COR-L47 (cell line): ENCODE measurements around the gene MRPL40.

Experiments used
- DNase-seq: peaks from one replicate; lab custom pipeline; 2025; lab: John Stamatoyannopoulos, UW

Gene MRPL40

GRCh38 chr22:19463008-19463407, 30.7 kb downstream of the MRPL40 start:
- no peak for DNase-seq

DNA sequence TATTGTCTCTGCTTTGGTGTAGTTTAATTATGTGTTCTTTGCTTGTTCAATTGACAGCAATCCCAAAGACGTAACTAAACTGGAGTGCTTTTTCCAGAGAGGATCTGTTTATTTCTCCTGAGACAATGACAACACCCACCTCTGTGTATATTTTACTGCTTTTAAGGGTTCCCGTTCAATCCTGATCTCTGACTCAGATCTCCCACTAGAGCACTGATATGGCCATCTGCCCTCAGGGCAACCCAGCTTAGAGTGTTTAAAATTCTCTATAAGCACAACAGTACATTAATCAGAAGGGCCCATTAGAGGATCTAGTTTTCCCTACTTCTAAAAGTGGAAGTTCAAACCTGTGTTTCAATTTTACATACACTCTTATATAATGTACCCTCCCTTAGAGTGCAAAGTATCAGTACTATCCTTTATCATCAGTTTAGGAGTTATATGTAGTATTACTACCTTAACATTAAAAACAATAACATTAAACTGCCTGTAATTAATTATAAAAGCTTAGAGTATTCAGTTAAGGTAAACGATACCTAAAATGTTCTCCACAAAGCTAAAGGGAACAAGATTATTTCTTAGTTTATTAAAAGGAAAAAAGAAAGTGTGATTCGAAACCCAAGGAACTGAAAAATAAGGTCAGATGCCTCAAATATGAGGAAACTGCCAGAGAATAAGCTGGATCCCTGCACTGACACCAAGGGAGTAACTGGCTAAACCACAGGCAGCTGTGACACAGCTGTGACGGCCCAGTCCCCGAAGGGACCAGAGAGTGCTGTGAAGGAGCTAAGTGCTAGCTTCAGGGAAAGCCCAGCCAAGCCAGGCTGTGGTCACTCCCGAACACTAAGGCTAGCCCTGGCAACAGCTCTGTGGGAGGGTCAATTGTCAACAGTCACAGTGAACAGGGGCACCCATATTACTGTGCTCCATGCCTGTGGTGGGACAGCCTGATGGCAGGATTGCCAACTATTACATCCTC, 31.4 kb downstream of the MRPL40 start:
- no peak for DNase-seq

- no peak for DNase-seq
Observed at GRCh38 chr22:19464546-19464945, 32.2 kb downstream of the MRPL40 start.

DNA sequence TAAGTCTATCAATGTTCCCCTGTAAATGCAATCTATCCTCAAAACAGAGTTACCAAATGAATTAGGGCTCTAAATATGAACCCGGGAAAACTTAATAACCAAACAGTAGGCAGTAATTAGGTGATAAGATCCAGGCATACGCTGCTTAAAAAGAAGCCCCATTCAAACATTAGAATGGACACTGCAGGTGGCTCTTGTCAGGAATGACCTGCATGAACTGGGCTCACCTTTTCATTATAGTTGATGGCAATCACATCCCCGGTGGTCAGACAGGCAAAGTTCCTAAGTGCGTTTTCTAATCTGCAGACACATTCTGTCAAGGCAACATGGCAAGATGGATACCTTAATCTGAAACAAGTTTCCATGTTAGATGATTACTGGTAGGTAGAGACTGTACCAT, 32.6 kb downstream of the MRPL40 start:
- no peak for DNase-seq

- DNase-seq = no peak
Observed at GRCh38 chr22:19466126-19466716, 33.9 kb downstream of the MRPL40 start.

GRCh38 chr22:19466848-19467752, 34.8 kb downstream of the MRPL40 start:
- DNase-seq = no peak

GRCh38 chr22:19467912-19468311, 35.6 kb downstream of the MRPL40 start:
- no peak for DNase-seq

GRCh38 chr22:19469421-19469820, 37.1 kb downstream of the MRPL40 start:
- DNase-seq = no peak

- DNase-seq = no peak
Observed at GRCh38 chr22:19470010-19470409, 37.7 kb downstream of the MRPL40 start.

GRCh38 chr22:19471572-19471971, 39.2 kb downstream of the MRPL40 start:
- no peak for DNase-seq

DNA sequence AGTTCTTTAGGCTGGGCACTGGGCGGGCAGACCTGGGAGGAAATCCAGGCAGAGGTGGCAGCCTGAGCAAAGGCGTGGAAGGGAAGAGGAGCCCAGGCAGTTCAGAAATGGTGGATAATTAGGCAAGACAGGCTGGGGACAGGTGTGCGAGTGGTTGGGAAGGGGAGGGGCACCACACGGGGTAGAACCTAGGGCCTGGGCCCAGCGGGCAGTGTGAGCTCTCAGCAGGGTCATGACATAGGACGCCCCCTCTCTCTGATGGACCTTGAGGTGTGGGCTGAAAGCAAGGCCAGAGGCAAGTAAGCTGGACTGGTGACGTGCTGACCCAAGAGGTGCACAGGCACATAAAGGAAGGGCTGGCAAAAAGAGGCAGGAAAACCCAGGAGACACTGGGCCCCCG, 39.9 kb downstream of the MRPL40 start:
- no peak for DNase-seq

DNA sequence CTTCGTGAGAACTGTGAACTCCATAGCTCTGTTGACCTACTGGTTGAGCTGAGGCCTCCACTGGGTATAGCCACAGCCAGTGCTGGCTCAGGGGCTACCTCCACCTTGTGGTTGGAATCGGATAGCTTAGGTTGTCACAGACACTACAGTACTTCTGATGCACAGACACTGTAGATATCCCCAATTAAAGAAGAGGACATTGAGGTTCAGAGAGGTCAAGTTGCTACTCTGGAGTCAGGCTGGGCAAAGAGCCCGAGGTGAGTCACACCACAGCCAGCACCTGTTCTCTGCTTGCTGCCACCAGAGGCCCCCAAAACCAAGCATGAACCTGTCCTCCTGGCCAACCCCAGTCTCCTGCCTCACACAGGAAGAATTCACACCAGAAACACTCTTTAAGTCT, 41.2 kb downstream of the MRPL40 start:
- DNase-seq = no peak

- DNase-seq = no peak
Observed at GRCh38 chr22:19476023-19476422, 43.7 kb downstream of the MRPL40 start.

GRCh38 chr22:19477321-19478044, 45.1 kb downstream of the MRPL40 start:
- DNase-seq = no peak

DNA sequence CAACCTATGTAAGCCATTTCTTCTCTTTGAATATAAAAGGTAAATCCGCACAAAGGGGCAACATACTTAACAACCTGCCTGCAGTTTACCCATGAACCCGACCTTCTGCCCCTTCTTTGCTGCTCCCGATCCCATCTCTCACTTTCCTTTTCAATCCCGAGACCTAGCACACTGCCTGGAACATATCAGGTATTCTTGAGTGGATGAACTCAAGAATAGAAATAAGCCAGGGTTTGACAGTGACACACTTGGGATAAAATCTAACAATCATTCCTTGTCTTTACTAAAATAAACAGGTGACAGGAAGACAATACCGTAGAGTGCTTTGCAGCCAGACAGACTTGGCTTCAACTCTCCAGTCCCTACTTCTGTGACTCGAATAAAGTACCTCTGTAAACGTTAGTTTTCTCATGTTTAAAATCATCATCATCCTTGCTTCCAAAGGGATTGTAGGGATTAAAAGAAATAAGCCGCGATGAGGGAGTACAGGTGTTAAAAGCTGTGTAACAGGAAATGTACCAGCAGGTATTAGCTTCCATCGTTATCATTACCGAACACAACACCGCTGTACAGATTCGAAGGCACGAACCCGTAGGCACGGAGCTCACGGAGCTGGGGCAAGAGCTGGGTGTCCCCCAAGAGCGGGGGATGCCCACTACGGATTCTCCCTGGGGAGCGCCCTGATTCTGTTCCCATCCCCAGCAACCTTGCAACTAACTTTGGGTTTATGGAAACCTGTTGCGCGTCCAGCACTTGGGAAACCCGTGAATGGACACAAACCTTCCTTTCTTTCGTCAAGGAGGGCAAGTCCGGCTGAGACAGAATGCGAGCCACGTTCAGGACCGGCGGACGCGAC, 45.9 kb downstream of the MRPL40 start:
- no peak for DNase-seq

- DNase-seq = peak; percentile 75
Observed at GRCh38 chr22:19478901-19479354, 46.6 kb downstream of the MRPL40 start, which contains the start of gene UFD1. Gene UFD1, minus strand, starts transcription at chr22:19479193. Its CDS starts 108 bp downstream, at chr22:19479085.

DNA sequence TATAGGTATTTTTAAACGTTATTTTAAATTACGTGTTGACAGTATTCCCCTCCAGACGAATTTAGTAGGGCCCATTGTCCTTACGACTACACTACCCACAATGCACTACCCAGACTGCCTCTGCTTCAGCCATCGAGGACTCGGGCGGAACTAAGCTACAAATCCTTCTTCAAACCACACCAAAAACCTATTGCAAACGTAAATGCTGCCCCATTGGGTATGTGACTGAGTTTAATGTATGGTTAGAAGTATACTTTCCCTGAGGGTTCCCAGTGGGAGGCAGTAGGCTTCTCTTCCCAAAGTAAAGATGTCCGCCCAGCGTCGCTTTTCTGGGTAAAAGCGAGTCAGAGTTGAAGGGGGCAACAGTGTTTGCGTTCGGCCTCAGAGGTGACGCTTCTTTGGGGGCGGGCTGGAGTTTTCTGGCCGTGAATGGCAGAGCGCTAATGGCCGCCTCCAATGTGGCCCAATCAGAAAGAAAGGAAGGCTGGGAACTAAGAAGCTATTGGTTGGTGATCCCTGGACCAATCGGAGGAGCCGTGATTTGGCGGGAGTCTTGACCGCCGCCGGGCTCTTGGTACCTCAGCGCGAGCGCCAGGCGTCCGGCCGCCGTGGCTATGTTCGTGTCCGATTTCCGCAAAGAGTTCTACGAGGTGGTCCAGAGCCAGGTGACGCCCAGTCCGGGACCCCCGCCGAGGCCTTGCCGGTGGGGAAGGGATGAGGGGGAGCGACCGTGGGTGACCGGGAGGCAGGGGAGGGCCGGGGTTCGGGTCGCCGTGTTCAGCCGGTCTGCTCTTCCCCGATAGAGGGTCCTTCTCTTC, 47.2 kb downstream of the MRPL40 start, which contains the start of gene CDC45:
Gene CDC45 (plus strand): TSS at position 566 of the 818 bp plus-strand sequence. CDS start 49 bp downstream, at position 615.
- peak; percentile 97 for DNase-seq

DNA sequence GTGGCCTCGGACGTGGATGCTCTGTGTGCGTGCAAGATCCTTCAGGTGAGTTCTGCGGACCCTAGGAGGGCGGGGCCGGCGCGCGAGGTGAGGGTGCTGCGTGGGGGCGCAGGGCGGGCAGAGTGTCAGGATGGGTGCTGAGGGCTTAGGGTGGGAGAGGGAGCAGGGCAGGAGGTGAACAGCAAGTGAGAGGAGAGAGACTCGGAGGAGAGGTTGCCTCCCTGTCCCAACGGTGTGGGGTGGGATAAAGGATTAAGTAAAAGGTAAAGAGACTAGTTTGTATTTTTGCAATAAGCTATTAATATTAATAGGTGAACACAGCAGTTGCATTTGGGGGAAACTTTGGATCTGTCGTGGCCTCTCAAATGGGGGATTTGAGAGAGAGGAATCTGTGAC, 47.8 kb downstream of the MRPL40 start:
- no peak for DNase-seq

GRCh38 chr22:19480789-19481188, 48.4 kb downstream of the MRPL40 start:
- DNase-seq = no peak
